H1 (cell line): ENCODE data around the gene TXNDC11. TPM values are rescaled to one million over a fixed set of nuclear protein-coding genes. Genes with fewer than 3 reads are reported as not detected.

ENCODE experiments used
- CTCF ChIA-PET: fragments of 300-600 bp; sonication (Branson Sonifier 250); formaldehyde crosslinking; loops from one replicate; lab custom pipeline; 2021; ENCODE audit not compliant: partially characterized antibody; lab: Charles Lee
- POLR2A ChIA-PET: fragments of 300-600 bp; sonication (Branson Sonifier 250); formaldehyde crosslinking; loops from one replicate; lab custom pipeline; 2021; ENCODE audit warnings: inconsistent platforms; ENCODE audit not compliant: partially characterized antibody; lab: Charles Lee
- DNase-seq, 2 experiments: peaks; one replicate each; pipeline versions ENCODE4 v3.0.0 to v3.0.0-alpha.2; 2010 to 2022; ENCODE audit warnings: low spot score in 2 of 2, low read depth in 1 of 2, mixed read lengths in 1 of 2
- FAIRE-seq: peaks from 2 replicates; lab custom pipeline; 2011; peaks lifted over from hg19 to GRCh38; lab: Jason Lieb, UNC
- H2AFZ ChIP-seq: 2 replicates; pipeline ENCODE4 v1.8.1; 2012; ENCODE audit warnings: low read length, inconsistent platforms
- H2AK5ac ChIP-seq: 2 replicates; pipeline ENCODE4 v1.6.1; 2013; ENCODE audit warnings: low read depth, low read length
- H2BK120ac ChIP-seq: replicated peaks from 2 replicates; pipeline ENCODE3; 2013; ENCODE audit warnings: low read depth, low read length, inconsistent platforms
- H2BK12ac ChIP-seq: 2 replicates; pipeline ENCODE4 v1.6.1; 2013; ENCODE audit warnings: low read depth, low read length
- H2BK15ac ChIP-seq: 2 replicates; pipeline ENCODE4 v1.6.1; 2013; ENCODE audit warnings: low read length
- H2BK20ac ChIP-seq: 2 replicates; pipeline ENCODE4 v1.6.1; 2013; ENCODE audit warnings: low read length
- H2BK5ac ChIP-seq: 2 replicates; pipeline ENCODE4 v1.6.1; 2013; ENCODE audit warnings: low read depth, low read length
- H3K14ac ChIP-seq: 2 replicates; pipeline ENCODE4 v1.6.1; 2013; ENCODE audit warnings: inconsistent platforms; ENCODE audit not compliant: insufficient read length
- H3K18ac ChIP-seq: 2 replicates; pipeline ENCODE4 v1.6.1; 2013; ENCODE audit warnings: low read length; ENCODE audit errors: extremely low read depth
- H3K23ac ChIP-seq: 2 replicates; pipeline ENCODE4 v1.6.1; 2013; ENCODE audit warnings: inconsistent platforms; ENCODE audit not compliant: insufficient read length
- H3K23me2 ChIP-seq: 2 replicates; pipeline ENCODE4 v1.6.1; 2013; ENCODE audit warnings: low read depth, low read length
- H3K27ac ChIP-seq: 2 replicates; pipeline ENCODE4 v1.6.1; 2011; ENCODE audit warnings: low read depth, low read length, inconsistent platforms
- H3K27me3 ChIP-seq, 4 experiments: replicated peaks in 1 of 4; 1 replicate in 1 of 4; 2 replicates in 3 of 4; pipeline versions ENCODE4 v1.6.1 to v1.8.1; 2011 to 2013; ENCODE audit warnings: low read length in 3 of 4, mild to moderate bottlenecking in 3 of 4, inconsistent platforms in 2 of 4, mixed read lengths in 2 of 4, moderate library complexity in 1 of 4; ENCODE audit not compliant: control insufficient read depth in 3 of 4, insufficient read depth in 3 of 4; ENCODE audit errors: extremely low read depth in 1 of 4
- H3K36me3 ChIP-seq, 4 experiments: 2 replicates each; pipeline versions ENCODE4 v1.6.1 to v1.8.1; 2011 to 2013; ENCODE audit warnings: mild to moderate bottlenecking in 4 of 4, low read length in 3 of 4, moderate library complexity in 2 of 4, control low read depth in 1 of 4, inconsistent platforms in 1 of 4; ENCODE audit not compliant: insufficient read depth in 4 of 4, control insufficient read depth in 2 of 4
- H3K4ac ChIP-seq: replicated peaks from 2 replicates; pipeline ENCODE3; 2013; ENCODE audit warnings: low read length, low read depth, mixed read lengths, inconsistent platforms; ENCODE audit not compliant: insufficient read length
- H3K4me1 ChIP-seq, 4 experiments: replicated peaks in 1 of 4; 1 replicate in 1 of 4; 2 replicates in 3 of 4; pipeline versions ENCODE4 v1.6.1 to v1.8.1; 2011 to 2013; ENCODE audit warnings: low read length in 3 of 4, inconsistent platforms in 2 of 4, mixed read lengths in 1 of 4; ENCODE audit not compliant: insufficient read depth in 4 of 4, control insufficient read depth in 3 of 4
- H3K4me2 ChIP-seq, 2 experiments: 2 replicates each; pipeline versions ENCODE4 v1.6.1 to v1.8.1; 2011 to 2013; ENCODE audit warnings: low read depth in 2 of 2, low read length in 2 of 2, control low read depth in 1 of 2, inconsistent platforms in 1 of 2, mild to moderate bottlenecking in 1 of 2; ENCODE audit not compliant: insufficient read depth in 1 of 2
- H3K4me3 ChIP-seq, 4 experiments: fragments of 200-600, 300-600 bp in 1 of 4; sonication (generic), shearing (Covaris generic), sonication (Bioruptor Twin) in 1 of 4; 2 replicates each; pipeline versions ENCODE4 v1.5.1 to v1.8.1; 2011 to 2016; ENCODE audit warnings: low read length in 4 of 4, low read depth in 3 of 4, control low read depth in 2 of 4, inconsistent platforms in 2 of 4, mild to moderate bottlenecking in 2 of 4, mixed read lengths in 1 of 4, moderate library complexity in 1 of 4; ENCODE audit not compliant: insufficient read depth in 2 of 4; ENCODE audit errors: extremely low read depth in 1 of 4
- H3K56ac ChIP-seq: replicated peaks from 2 replicates; pipeline ENCODE3; 2013; ENCODE audit warnings: low read depth, mild to moderate bottlenecking, mixed read lengths, low read length, inconsistent platforms; ENCODE audit not compliant: insufficient read length
- H3K79me1 ChIP-seq: 2 replicates; pipeline ENCODE4 v1.6.1; 2013; ENCODE audit warnings: low read depth, low read length, control low read depth
- H3K79me2 ChIP-seq, 2 experiments: 2 replicates each; pipeline versions ENCODE4 v1.6.1 to v1.8.1; 2012 to 2013; ENCODE audit warnings: low read length in 2 of 2, mild to moderate bottlenecking in 2 of 2, inconsistent platforms in 1 of 2; ENCODE audit not compliant: insufficient read depth in 2 of 2, control insufficient read depth in 1 of 2
- H3K9ac ChIP-seq, 4 experiments: replicated peaks in 1 of 4; 1 replicate in 1 of 4; 2 replicates in 3 of 4; pipeline versions ENCODE4 v1.6.1 to v1.8.1; 2011 to 2013; ENCODE audit warnings: low read depth in 3 of 4, low read length in 3 of 4, control low read depth in 2 of 4, mild to moderate bottlenecking in 2 of 4, moderate library complexity in 2 of 4, inconsistent platforms in 1 of 4; ENCODE audit errors: extremely low read depth in 1 of 4
- H3K9me3 ChIP-seq, 2 experiments: 2 replicates each; pipeline versions ENCODE4 v1.6.1 to v1.8.1; 2012 to 2013; ENCODE audit warnings: mild to moderate bottlenecking in 2 of 2, moderate library complexity in 2 of 2, control low read depth in 1 of 2, inconsistent platforms in 1 of 2, low read depth in 1 of 2, low read length in 1 of 2, mixed read lengths in 1 of 2; ENCODE audit not compliant: insufficient read depth in 2 of 2
- H4K20me1 ChIP-seq, 2 experiments: replicated peaks in 1 of 2; 2 replicates each; pipeline versions ENCODE3 to v1.8.1; 2011 to 2013; ENCODE audit warnings: inconsistent platforms in 2 of 2, low read length in 2 of 2, mild to moderate bottlenecking in 1 of 2; ENCODE audit not compliant: insufficient read depth in 2 of 2, control insufficient read depth in 1 of 2
- H4K5ac ChIP-seq: 2 replicates; pipeline ENCODE4 v1.6.1; 2013; ENCODE audit warnings: low read length, low read depth, mixed read lengths, inconsistent platforms; ENCODE audit not compliant: insufficient read length
- H4K8ac ChIP-seq: 2 replicates; pipeline ENCODE4 v1.8.0; 2013; ENCODE audit warnings: mild to moderate bottlenecking, moderate library complexity, low read length, inconsistent platforms; ENCODE audit not compliant: insufficient read depth; ENCODE audit errors: extremely low read depth
- H4K91ac ChIP-seq: replicated peaks from 2 replicates; pipeline ENCODE3; 2013; ENCODE audit warnings: low read length, mixed read lengths, inconsistent platforms; ENCODE audit not compliant: insufficient read length
- ASH2L ChIP-seq: fragments of 200-600, 300-600 bp; sonication (generic); IDR thresholded peaks from one replicate; pipeline ENCODE4 v1.7.1; 2017; ENCODE audit warnings: low read length
- BCL11A ChIP-seq, 2 experiments: IDR thresholded peaks; one replicate each; pipeline ENCODE4 v1.6.1; 2011; ENCODE audit warnings: low read depth in 2 of 2, low read length in 2 of 2, mild to moderate bottlenecking in 2 of 2
- BRCA1 ChIP-seq: IDR thresholded peaks from 2 replicates; pipeline ENCODE4 v1.6.1; 2012; ENCODE audit warnings: low read depth, low read length, improper control_type of control experiment
- POLR2AphosphoS5 ChIP-seq: IDR thresholded peaks from 2 replicates; pipeline ENCODE4 v1.6.1; 2011; ENCODE audit warnings: low read depth, low read length
- POU5F1 ChIP-seq: IDR thresholded peaks from 2 replicates; pipeline ENCODE4 v1.6.1; 2011; ENCODE audit warnings: low read depth, mild to moderate bottlenecking, low read length, moderate library complexity
- RBBP5 ChIP-seq: IDR thresholded peaks from 2 replicates; pipeline ENCODE4 v1.7.1; 2012; ENCODE audit warnings: low read depth, mild to moderate bottlenecking, inconsistent platforms, low read length, moderate library complexity, borderline replicate concordance
- RFX5 ChIP-seq: IDR thresholded peaks from 2 replicates; pipeline ENCODE4 v1.6.1; 2011; ENCODE audit warnings: low read depth, low read length, improper control_type of control experiment, borderline replicate concordance
- RNF2 ChIP-seq: fragments of 200-900, 300-1000 bp; sonication (generic); IDR thresholded peaks from 2 replicates; pipeline ENCODE4 v1.7.1; 2016; ENCODE audit warnings: borderline replicate concordance, low read depth, mild to moderate bottlenecking, antibody characterized with exemption, low read length; ENCODE audit not compliant: poor library complexity, severe bottlenecking; ENCODE audit errors: missing control alignments
- SP1 ChIP-seq: IDR thresholded peaks from 2 replicates; pipeline ENCODE4 v1.6.1; 2011; ENCODE audit warnings: low read depth, low read length
- SP4 ChIP-seq: IDR thresholded peaks from 2 replicates; pipeline ENCODE4 v1.6.1; 2012; ENCODE audit warnings: low read length, inconsistent platforms
- SRF ChIP-seq: IDR thresholded peaks from 2 replicates; pipeline ENCODE4 v1.6.1; 2011; ENCODE audit warnings: mild to moderate bottlenecking, low read depth, low read length, moderate library complexity
- TCF12 ChIP-seq: IDR thresholded peaks from 2 replicates; pipeline ENCODE4 v1.6.1; 2011; ENCODE audit warnings: low read depth, mild to moderate bottlenecking, low read length
- WGBS, 2 experiments: shearing (Covaris generic) in 1 of 2; methylation state at CpG; one replicate each; pipeline versions ENCODE4 v1.1.6 to v1.1.7; 2013 to 2015; ENCODE audit warnings: low lambda C conversion rate in 2 of 2, mixed read lengths in 2 of 2, inconsistent platforms in 1 of 2, low coverage in 1 of 2, missing lambda C conversion rate in 1 of 2; ENCODE audit not compliant: insufficient replicate concordance in 2 of 2, insufficient coverage in 1 of 2, insufficient read length in 1 of 2; ENCODE audit errors: extremely low coverage in 1 of 2, missing lambda C conversion rate in 1 of 2; 5-methylcytosine and 5-hydroxymethylcytosine counted together
- polyA plus RNA-seq, 7 experiments: library from polyadenylated mRNA; depleted of rRNA in 3 of 7; stranded (reverse) in 5 of 7; unstranded in 2 of 7; fragments of >200 nt in 5 of 7; fragments of 200-250 nt in 2 of 7; gene quantifications; 1 replicate in 5 of 7; 2 replicates in 1 of 7; 4 replicates in 1 of 7; pipeline versions ENCODE4 v1.2.1 to v1.2.3, GENCODE V29; 2011 to 2013; ENCODE audit warnings: missing spikeins in 2 of 7, mixed read lengths in 2 of 7
- total RNA-seq: library from RNA; stranded (reverse); fragmentation: NEBNext Ultra II Directional; extraction: Animal tissue kit (Norgen Biotek cat#: 25700); gene quantifications from 2 replicates; pipeline ENCODE4 v1.2.1, GENCODE V29; 2021
- TF ChIP-seq, protein P1 (sequence below): IDR thresholded peaks from 2 replicates; pipeline ENCODE4 v1.6.1; 2011; ENCODE audit warnings: low read depth, mild to moderate bottlenecking, low read length; ENCODE audit not compliant: insufficient read depth

Gene TXNDC11
- total and polyA plus RNA-seq, 2 of the 8 experiments (the other 6 are each of a cell fraction or from before 2014, with no cell fraction given), result 13.5 to 13.8 TPM

DNA sequence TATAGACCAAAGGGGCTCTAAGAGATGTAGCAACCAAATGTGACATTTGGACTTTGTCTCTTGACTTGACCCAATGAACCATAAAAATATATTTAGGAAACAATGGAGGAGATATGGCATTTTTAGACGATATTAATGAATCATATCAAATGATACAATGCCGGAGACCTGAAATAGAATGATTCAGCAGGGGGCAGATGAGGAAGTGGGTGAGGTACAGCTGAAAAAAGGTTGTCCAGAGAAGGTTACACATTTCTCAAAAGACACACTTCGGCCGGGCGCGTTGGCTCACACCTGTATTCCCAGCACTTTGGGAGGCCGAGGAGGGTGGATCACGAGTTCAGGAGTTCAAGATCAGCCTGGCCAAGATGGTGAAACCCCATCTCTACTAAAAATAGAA is 90.9 kb downstream of the TXNDC11 start:
- Histone ChIP-seq H3K14ac (no peak overlapping the region), H4K8ac (no peak overlapping the region), H4K5ac (no peak overlapping the region), H2BK20ac (no peak overlapping the region), H3K23me2 (no peaks in the 10 kb centered on the region), H3K23ac (no peak overlapping the region), H2BK15ac (no peak overlapping the region), H3K4me3 (no peak overlapping the region), H3K18ac (no peak overlapping the region), H3K9me3 (no peaks in the 10 kb centered on the region), H2AK5ac (no peak overlapping the region), H3K56ac (no peak overlapping the region), H3K36me3 (no peaks in the 10 kb centered on the region), H3K9ac (no peak overlapping the region), H2BK5ac (no peak overlapping the region), H2BK12ac (no peak overlapping the region), H3K79me2 (no peaks in the 10 kb centered on the region), H3K4me1 (no peaks in the 10 kb centered on the region), H4K91ac (no peak overlapping the region), H3K4ac (no peak overlapping the region), H3K4me2 (no peak overlapping the region), H4K20me1 (no peaks in the 10 kb centered on the region), H3K79me1 (no peaks in the 10 kb centered on the region), H2AFZ (no peak overlapping the region), H3K27me3 (no peaks in the 10 kb centered on the region), H3K27ac (no peak overlapping the region), H2BK120ac (no peak overlapping the region)
- WGBS, 2 experiments, result 94% methylated on average over 8 of the region's 8 CpGs; no CpG with 5 or more reads in 1 of the 2 experiments
- no peak for DNase-seq
- no peak for TF ChIP-seq RNF2
- no peak for TF ChIP-seq POLR2AphosphoS5
- TF ChIP-seq BCL11A (IDR thresholded peaks at IDR 0.05; ENCODE audit: low read depth in 2 of 2, low read length in 2 of 2), result no peak
- TF ChIP-seq, protein P1, sequence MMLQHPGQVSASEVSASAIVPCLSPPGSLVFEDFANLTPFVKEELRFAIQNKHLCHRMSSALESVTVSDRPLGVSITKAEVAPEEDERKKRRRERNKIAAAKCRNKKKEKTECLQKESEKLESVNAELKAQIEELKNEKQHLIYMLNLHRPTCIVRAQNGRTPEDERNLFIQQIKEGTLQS, result no peak
- TF ChIP-seq SP1, result no peak
- TF ChIP-seq POU5F1, result no peak
- TF ChIP-seq RFX5, result no peak
- no peak for TF ChIP-seq ASH2L
- no peak for TF ChIP-seq SP4
- no peak for TF ChIP-seq TCF12
- TF ChIP-seq SRF, result no peak
- no peak for TF ChIP-seq RBBP5
- TF ChIP-seq BRCA1, result no peak
- ChIA-PET POLR2A (interaction anchor here (0.8 to 1.4 kb wide), 3 partner anchors 13 to 120 kb away, joined by 3 to 4 read pairs (median 3); no protein-coding TSS in a partner anchor), CTCF (interaction anchor here (0.5 to 1.4 kb wide), 4 partner anchors 9 to 159 kb away, joined by 3 to 10 read pairs (median 3); no protein-coding TSS in a partner anchor)
- no peak for FAIRE-seq
